ENCODE data around the gene ARID1B.

ARID1B gene

DNA sequence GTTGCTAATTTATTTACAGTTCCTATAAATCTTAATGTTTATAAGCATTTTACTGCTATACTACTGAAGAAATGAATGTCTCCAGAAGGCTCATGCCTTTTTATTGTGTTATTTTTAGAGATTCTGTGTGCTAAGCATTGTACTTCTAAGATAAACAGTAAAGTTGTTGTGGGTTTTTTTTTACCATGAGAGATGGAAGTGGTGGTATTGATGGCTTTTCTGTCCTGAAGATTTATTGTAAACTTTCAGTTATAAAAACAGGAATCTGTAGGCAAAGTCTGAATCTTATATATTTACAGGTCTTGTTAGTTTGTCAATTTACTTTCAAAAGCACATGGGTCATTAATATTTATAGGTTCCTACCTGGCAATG is 299.3 kb downstream of the ARID1B start:
- DNase-seq (ENCODE audit: low spot score), result no peak

GRCh38 chr6:157077251-157077650 is 300.1 kb downstream of the ARID1B start:
- no peak for DNase-seq (ENCODE audit: low spot score)

- DNase-seq (ENCODE audit: low spot score), result no peak
These were observed 301.1 kb downstream of the ARID1B start for GRCh38 chr6:157078326-157078725.

- no peak for DNase-seq (ENCODE audit: low spot score)
These were observed 302.1 kb downstream of the ARID1B start for GRCh38 chr6:157079277-157079676.

DNA sequence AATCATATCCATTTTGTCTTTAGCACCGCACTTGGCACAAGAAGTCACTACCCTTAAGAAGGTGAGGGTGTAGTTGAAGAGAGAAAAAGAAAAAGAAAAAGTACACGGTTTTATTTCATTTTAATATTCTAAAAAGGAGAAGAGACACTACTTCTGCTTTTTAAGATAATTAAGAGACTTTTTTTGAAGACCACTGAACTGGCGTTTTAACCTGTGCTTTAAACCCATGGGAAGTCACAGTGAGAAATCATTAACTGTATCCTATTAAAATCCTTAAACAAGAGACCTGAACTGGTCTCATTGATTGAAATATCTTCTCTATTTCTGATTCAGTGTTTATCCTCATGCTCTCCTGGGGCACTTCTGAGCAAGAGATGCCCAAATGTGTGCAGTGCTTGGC is 302.6 kb downstream of the ARID1B start:
- no peak for DNase-seq (ENCODE audit: low spot score)

DNA sequence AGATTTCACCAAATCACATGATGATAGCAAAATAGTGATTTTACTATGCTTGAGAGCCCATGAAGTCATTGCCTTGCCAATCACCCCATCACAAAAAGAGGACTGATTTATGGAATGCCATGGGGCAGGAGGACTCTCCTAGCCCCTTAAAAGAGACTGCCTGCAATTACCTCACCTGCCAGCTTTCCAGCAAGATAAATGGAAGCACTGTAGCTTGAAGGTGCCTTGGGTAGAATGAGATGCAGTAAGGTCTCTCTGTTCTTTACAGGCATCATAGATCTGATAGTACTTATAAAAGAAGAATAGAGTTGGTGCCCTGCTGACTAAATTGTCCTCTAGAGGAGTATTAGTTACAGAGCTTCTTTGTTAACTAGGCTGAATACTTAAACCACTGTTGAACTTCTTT is 303.8 kb downstream of the ARID1B start:
- DNase-seq (ENCODE audit: low spot score), result no peak

GRCh38 chr6:157083343-157083742 is 306.2 kb downstream of the ARID1B start:
- DNase-seq (ENCODE audit: low spot score), result no peak

GRCh38 chr6:157086632-157087031 is 309.5 kb downstream of the ARID1B start:
- no peak for DNase-seq (ENCODE audit: low spot score)

- DNase-seq (ENCODE audit: low spot score), result no peak
These were observed 310.8 kb downstream of the ARID1B start for GRCh38 chr6:157087974-157088373.

DNA sequence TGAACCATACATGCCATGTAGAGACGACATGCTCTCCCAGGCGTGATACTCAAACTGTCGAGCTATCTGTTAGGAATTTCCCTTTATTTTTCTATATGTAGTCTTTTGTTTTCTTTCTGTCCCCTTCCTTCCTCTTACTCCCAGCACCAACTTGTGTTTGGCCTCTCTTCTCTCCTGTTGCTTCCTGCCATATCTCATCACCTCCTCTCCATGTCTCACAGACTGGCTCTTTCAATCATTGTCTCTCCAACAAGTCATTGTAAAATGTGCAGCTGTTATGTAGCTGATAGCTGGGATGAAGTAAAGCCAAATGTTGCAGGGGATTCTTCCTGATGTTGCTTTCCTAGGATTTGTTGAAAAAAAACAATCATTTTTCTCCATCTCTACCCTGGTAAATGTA is 311.7 kb downstream of the ARID1B start:
- no peak for DNase-seq (ENCODE audit: low spot score)

DNA sequence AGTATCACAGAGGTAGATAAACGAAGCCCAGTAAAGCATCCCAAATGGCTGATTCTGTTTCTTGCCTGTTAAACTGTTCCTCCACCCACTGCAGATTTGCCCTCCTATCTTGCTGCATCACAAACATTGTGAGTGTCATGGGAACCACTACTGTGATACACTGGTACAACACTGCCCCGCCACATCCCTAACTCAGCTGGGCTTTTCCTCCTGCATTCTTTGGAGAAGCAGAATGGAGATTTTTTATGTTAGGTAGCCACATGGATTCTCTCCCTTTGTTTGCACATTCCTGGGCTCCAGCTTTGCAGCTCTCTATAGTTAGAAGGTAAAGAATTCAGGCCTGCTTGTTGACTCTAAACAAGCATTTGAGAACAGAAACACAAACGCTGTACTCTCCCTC is 312.1 kb downstream of the ARID1B start:
- no peak for DNase-seq (ENCODE audit: low spot score)

GRCh38 chr6:157089851-157090250 is 312.7 kb downstream of the ARID1B start:
- no peak for DNase-seq (ENCODE audit: low spot score)

GRCh38 chr6:157090736-157091135 is 313.6 kb downstream of the ARID1B start:
- DNase-seq (ENCODE audit: low spot score), result no peak

DNA sequence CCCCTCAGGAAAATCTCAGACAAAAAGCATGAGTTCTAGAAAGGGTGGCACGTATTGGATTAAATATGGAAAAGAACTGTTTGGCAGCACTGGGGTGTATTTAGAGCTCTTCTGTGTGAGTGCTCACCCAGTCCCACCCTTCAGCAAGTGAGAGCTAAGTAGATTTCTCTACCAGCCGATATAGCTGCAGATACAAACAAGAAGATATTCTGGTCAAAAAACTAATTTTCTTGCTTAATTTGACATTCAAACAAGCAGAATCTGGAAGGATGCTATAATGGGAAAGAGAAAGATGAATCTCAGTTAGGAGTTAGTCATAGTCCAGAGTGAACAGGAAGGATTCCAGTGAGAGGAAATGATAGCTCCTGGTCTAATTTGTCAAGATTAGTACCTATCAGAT is 314.1 kb downstream of the ARID1B start:
- no peak for DNase-seq (ENCODE audit: low spot score)

DNA sequence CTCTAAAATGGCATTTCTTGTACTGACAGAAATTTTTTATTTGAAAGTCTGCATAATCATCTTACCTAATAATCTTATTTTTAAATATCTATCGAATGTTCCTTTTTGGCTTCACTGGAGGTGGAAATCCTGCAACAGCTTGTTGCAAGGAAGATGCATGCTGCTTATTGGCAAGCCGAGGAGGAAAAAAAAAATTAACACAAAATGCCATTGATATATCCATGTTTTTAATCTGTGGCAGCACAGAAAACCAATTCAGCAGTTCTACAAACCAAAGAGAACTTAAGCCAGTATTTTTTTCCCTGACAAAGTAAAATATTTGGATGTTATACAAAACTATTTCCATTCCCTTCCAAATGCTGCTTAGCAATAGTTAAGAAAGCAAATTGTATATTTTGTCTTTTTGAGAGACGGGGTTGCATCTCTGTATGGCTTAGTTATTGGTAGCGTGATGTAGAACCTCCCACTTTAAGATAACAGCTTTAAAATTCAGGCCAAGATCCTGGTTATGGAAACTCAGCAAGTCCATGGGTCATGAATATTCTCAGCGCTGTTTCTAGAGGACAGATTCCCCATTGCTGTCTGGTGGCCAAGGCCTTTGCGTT is 314.8 kb downstream of the ARID1B start:
- DNase-seq (ENCODE audit: low spot score), result no peak

GRCh38 chr6:157092736-157093135 is 315.6 kb downstream of the ARID1B start:
- DNase-seq (ENCODE audit: low spot score), result no peak

GRCh38 chr6:157093536-157093935 is 316.4 kb downstream of the ARID1B start:
- no peak for DNase-seq (ENCODE audit: low spot score)

GRCh38 chr6:157094038-157094437 is 316.9 kb downstream of the ARID1B start:
- no peak for DNase-seq (ENCODE audit: low spot score)

DNA sequence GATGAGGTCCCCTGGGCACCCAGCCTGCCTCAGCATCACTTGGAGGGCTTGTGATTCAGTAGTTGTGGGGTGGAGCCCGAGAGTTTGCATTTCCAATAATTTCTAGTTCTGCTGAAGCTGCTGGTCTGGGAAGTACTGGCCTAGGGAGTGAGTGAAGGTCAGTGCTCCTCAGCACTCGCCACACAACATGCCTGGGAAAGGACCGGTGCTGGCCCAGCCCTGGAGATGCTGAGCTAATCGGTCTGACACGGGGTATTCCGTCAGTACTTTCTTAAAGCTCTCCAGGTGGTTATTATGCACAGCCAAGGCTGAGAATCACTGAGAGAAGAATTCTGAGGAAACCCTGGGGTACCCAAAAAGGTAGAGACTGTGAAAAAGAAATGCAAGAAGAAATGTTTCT is 317.9 kb downstream of the ARID1B start:
- DNase-seq (ENCODE audit: low spot score), result no peak

GRCh38 chr6:157095569-157095968 is 318.4 kb downstream of the ARID1B start:
- DNase-seq (ENCODE audit: low spot score), result no peak

GRCh38 chr6:157096105-157096504 is 318.9 kb downstream of the ARID1B start:
- DNase-seq (ENCODE audit: low spot score), result no peak

DNA sequence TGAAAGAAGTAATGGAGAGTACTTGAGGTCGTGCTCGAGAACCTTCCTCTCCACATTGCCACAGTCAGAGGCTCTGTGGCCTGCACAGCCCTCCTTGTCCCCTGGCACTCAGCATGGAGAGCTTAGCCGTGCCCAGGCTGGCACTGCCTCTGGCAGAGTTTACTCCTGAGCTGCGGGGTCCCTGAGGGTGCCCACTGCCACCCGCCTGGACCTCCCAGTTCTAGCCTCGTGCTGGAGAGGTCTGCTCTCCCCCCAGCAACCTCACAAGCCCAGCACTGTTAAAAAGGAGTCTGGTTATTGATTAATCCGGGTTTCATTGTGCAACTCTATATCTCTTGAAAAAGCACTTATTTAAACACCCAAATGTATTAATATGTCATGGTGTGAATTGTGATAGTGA is 319.3 kb downstream of the ARID1B start:
- DNase-seq (ENCODE audit: low spot score), result no peak

- DNase-seq (ENCODE audit: low spot score), result no peak
These were observed 320.2 kb downstream of the ARID1B start for GRCh38 chr6:157097255-157097955.

- DNase-seq (ENCODE audit: low spot score), result no peak
These were observed 321.8 kb downstream of the ARID1B start for GRCh38 chr6:157098999-157099398.
